ENCODE data around the gene USP24. TPM values are rescaled to one million over a fixed set of nuclear protein-coding genes. Genes with fewer than 3 reads are reported as not detected.
A peak's percentile ranks its signal among the peaks of the same experiment; 100 is the strongest.

The USP24 gene
- total and polyA plus RNA-seq, 11 donors, result 13.9 to 53.7 (median 35.4) TPM

- peak in 1 of 4 donors; percentile 0 for ATAC-seq
- no peak for DNase-seq
- H3K27ac ChIP-seq, result peak overlapping the region in 1 of 12 donors; percentile 69
These were observed 151.6 kb downstream of the USP24 start for GRCh38 chr1:55063577-55063942.

GRCh38 chr1:55062801-55063576 lies 152.2 kb downstream of the USP24 start:
- H3K27me3 ChIP-seq, result no peaks in the 10 kb centered on the region
- H3K27ac ChIP-seq, result no peak overlapping the region
- H3K9me3 ChIP-seq, result no peaks in the 10 kb centered on the region
- DNase-seq (no peak), ATAC-seq (peak in 1 of 4 donors; percentile 2)
- H3K36me3 ChIP-seq, result peaks cover 0 to 20% (median 12%) of the 10 kb centered on the region in 9 donors
- H3K4me3 ChIP-seq, result no peak overlapping the region
- H3K4me1 ChIP-seq, result peaks cover 0 to 41% (median 22%) of the 10 kb centered on the region in 12 donors
- intact Hi-C loops (cut with DNase I), result no loop called here
- TF ChIP-seq, protein P1, sequence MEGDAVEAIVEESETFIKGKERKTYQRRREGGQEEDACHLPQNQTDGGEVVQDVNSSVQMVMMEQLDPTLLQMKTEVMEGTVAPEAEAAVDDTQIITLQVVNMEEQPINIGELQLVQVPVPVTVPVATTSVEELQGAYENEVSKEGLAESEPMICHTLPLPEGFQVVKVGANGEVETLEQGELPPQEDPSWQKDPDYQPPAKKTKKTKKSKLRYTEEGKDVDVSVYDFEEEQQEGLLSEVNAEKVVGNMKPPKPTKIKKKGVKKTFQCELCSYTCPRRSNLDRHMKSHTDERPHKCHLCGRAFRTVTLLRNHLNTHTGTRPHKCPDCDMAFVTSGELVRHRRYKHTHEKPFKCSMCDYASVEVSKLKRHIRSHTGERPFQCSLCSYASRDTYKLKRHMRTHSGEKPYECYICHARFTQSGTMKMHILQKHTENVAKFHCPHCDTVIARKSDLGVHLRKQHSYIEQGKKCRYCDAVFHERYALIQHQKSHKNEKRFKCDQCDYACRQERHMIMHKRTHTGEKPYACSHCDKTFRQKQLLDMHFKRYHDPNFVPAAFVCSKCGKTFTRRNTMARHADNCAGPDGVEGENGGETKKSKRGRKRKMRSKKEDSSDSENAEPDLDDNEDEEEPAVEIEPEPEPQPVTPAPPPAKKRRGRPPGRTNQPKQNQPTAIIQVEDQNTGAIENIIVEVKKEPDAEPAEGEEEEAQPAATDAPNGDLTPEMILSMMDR (IDR thresholded peaks at IDR 0.05), result no peak
- no peak for TF ChIP-seq POLR2A (IDR thresholded peaks at IDR 0.05)
- WGBS, 4 donors, result 91% methylated on average over 16 to 29 of the region's 29 CpGs

More at GRCh38 chr1:55063577-55063942, 151.6 kb downstream of the USP24 start:
- Histone ChIP-seq H3K4me3 (no peak overlapping the region), H3K9me3 (no peaks in the 10 kb centered on the region), H3K4me1 (peaks cover 0 to 42% (median 22%) of the 10 kb centered on the region in 12 donors), H3K27me3 (no peaks in the 10 kb centered on the region), H3K36me3 (peaks cover 0 to 25% (median 17%) of the 10 kb centered on the region in 9 donors)
- intact Hi-C loops (cut with DNase I), result no loop called here
- no peak for TF ChIP-seq POLR2A (IDR thresholded peaks at IDR 0.05)
- TF ChIP-seq, protein P1 (IDR thresholded peaks at IDR 0.05), result no peak
- 85 to 94% (median 89%) methylated on average over 8 to 9 of the region's 9 CpGs for WGBS, 4 donors

DNA sequence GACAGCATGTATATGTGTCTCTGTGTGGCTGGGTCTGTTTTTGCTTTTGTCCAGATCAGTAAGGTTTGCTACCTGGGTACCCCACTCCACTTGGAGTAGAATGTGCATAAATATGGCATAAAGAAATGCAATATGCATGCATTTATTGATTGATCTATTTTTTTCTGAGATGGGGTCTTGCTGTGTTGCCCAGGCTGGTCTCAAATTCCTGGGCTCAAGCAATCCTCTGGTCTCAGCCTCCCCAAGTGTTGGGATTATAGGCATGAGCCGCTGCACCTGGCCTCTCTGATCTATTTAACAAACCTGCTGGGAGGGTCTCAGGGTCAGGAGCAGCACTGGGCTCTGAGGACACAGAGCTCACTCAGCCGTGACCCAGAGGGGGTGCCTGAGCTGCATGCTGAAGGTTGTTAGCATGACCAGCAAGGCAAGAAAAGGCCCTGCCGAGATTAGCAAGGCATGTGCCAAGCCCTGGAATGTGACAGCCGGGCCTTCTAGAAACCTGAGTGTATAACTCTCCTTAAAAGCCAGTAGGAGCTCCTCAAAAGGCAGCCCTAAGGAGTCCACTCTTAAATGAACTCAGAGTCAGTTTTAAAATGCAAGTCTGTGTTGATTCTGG lies 153.3 kb downstream of the USP24 start:
- Histone ChIP-seq H3K9me3 (no peaks in the 10 kb centered on the region), H3K4me3 (no peak overlapping the region), H3K27me3 (no peaks in the 10 kb centered on the region), H3K27ac (no peak overlapping the region), H3K36me3 (peaks cover 0 to 9% (median 6%) of the 10 kb centered on the region in 9 donors), H3K4me1 (peaks cover 0 to 30% (median 20%) of the 10 kb centered on the region in 12 donors)
- no peak for DNase-seq
- TF ChIP-seq, protein P1 (IDR thresholded peaks at IDR 0.05), result no peak
- no peak for TF ChIP-seq POLR2A (IDR thresholded peaks at IDR 0.05)
- ATAC-seq, result no peak
- intact Hi-C loops (cut with DNase I), result no loop called here
- 51 to 68% (median 60%) methylated on average over 4 of the region's 4 CpGs for WGBS, 4 donors

DNA sequence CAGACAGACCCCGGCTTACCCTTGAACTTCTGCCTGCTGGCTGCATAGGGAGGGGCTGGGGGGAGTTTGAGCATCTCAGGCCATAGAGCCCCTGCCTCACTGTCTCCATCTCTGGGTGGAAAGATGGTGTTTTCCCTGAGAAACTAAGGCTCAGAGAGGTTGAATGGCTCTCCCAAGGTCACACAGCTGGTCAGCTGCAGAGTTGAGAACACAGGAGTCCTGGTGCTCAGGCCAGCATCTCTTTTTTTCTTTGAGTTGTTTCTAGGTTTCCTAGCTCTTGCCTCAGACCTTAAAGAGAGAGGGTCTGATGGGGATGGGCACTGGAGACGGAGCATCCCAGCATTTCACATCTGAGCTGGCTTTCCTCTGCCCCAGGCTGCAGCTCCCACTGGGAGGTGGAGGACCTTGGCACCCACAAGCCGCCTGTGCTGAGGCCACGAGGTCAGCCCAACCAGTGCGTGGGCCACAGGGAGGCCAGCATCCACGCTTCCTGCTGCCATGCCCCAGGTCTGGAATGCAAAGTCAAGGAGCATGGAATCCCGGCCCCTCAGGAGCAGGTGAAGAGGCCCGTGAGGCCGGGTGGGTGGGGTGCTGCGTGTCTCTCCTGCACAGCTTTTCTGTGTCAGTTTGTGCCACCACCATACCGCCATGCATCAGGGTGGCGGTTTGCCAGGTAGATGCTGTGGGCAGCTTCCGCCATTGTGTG lies 154.0 kb downstream of the USP24 start:
- intact Hi-C loops (cut with DNase I), result no loop called here
- Histone ChIP-seq H3K36me3 (peaks cover 0 to 2% (median 0%) of the 10 kb centered on the region in 9 donors), H3K4me1 (peaks cover 0 to 23% (median 17%) of the 10 kb centered on the region in 12 donors), H3K27me3 (no peaks in the 10 kb centered on the region), H3K27ac (no peak overlapping the region), H3K4me3 (no peak overlapping the region), H3K9me3 (no peaks in the 10 kb centered on the region)
- WGBS, 4 donors, result 79 to 83% (median 82%) methylated on average over 12 to 13 of the region's 13 CpGs
- ATAC-seq (no peak), DNase-seq (no peak)
- TF ChIP-seq POLR2A (IDR thresholded peaks at IDR 0.05), result no peak
- TF ChIP-seq, protein P1 (IDR thresholded peaks at IDR 0.05), result no peak
